GM23248 (cell line): ENCODE measurements around the gene SNTG2.

Experiments used
- EZH2 ChIP-seq: fragments of 200-600 bp; sonication (generic); IDR thresholded peaks from 2 replicates; pipeline ENCODE4 v1.6.1; 2018; ENCODE audit warnings: antibody characterized with exemption, mild to moderate bottlenecking; ENCODE audit not compliant: insufficient read depth, poor library complexity, severe bottlenecking
- EZH2phosphoT487 ChIP-seq: fragments of 200-600 bp; sonication (generic); IDR thresholded peaks from 2 replicates; pipeline ENCODE4 v1.6.1; 2018; ENCODE audit warnings: antibody characterized with exemption, moderate library complexity, mild to moderate bottlenecking, low read depth; ENCODE audit not compliant: insufficient read depth

- TF ChIP-seq EZH2 (no peak), EZH2phosphoT487 (no peak)
Measured at GRCh38 chr2:1406434-1406833, 455.8 kb downstream of the SNTG2 start.
